ENCODE data around the gene MARCHF3.
"Not testable (repeated sequence)": the region's sequence is repeated elsewhere in the genome, so short reads cannot be mapped to it uniquely, and the experiment has no call there.

MARCHF3 gene

DNA sequence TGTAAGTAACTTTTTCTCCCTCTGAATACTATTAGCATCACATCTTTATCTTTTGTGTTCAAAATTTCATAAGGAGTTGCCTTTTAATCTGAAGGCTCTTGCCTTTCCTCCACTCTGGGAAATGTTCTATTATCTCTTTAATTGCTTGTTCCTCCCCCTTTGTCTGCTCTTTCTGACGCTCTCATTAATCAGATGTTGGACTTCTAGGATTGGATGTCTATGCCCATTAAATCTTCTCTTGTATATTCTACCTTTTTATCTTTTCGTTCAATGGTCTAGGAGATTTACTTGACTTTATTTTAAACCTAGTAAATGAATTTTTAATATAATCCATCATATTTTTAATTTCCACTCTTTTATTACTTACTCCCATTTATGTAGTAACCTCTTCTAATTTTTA is 76.7 kb downstream of the MARCHF3 start:
- Histone ChIP-seq H3K9me3 (ENCODE audit: low read depth, low read length) (no peaks in the 10 kb centered on the region), H3K9ac (ENCODE audit: insufficient read length) (no peak overlapping the region), H3K36me3 (ENCODE audit: insufficient read depth, low read length) (no peaks in the 10 kb centered on the region), H3K4me3 (no peak overlapping the region), H3K27ac (no peak overlapping the region)
- DNase-seq (ENCODE audit: low read depth, low spot score), result no peak
- no peak for TF ChIP-seq FOXP2 (optimal IDR thresholded peaks at IDR 0.05; ENCODE audit: control extremely low read depth, extremely low read length, insufficient read depth)
- TF ChIP-seq EZH2 (IDR thresholded peaks at IDR 0.05), result no peak

DNA sequence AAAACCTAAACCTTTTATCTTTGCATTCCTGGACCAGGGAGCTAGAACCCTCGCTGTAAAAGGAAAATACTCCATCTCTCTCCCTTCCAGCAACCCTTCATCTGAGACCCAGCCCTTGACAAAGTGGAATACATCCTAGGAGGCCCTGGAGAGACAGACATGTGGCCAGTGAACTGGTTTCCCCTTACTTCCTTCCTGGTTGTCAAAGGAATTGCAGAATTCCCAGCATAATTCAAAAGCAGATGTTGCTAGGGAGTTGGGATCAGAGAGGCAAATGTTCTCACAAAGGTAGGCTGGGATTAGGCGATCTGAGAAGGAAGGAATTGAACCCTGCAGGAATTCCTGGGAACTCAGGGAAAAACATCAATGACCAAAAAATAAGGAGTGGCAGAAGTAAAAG is 80.9 kb downstream of the MARCHF3 start:
- TF ChIP-seq EZH2 (IDR thresholded peaks at IDR 0.05), result no peak
- TF ChIP-seq FOXP2 (optimal IDR thresholded peaks at IDR 0.05; ENCODE audit: control extremely low read depth, extremely low read length, insufficient read depth), result no peak
- no peak for TF ChIP-seq POLR2AphosphoS5 (IDR thresholded peaks at IDR 0.05; ENCODE audit: borderline replicate concordance, low read depth, low read length)
- H3K36me3 ChIP-seq (ENCODE audit: insufficient read depth, low read length), result no peaks in the 10 kb centered on the region
- no peak overlapping the region for H3K9ac ChIP-seq (ENCODE audit: insufficient read length)
- H3K27ac ChIP-seq, result no peak overlapping the region
- H3K4me3 ChIP-seq, result no peak overlapping the region
- no peak for DNase-seq (ENCODE audit: low read depth, low spot score)
- H3K9me3 ChIP-seq (ENCODE audit: low read depth, low read length), result no peaks in the 10 kb centered on the region

DNA sequence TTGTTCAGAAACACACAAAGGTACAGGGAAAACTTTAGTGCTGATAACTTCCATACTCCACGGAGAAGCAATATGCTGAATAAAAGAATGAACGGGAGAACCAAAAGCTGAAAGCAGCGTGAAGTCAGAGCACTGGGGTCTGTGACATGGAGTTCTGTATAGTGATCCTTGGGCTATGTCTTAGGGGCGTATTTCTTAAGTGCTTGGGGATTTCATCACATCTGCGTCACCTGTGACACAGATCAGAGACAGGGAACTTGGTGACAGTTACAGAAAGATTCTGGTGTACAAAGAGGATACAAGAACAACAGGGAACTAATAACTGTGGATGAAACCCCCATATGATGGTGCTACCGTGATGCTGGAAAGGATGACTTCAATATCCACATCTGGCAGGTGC is 81.9 kb downstream of the MARCHF3 start:
- H3K4me3 ChIP-seq, result no peak overlapping the region
- no peak for DNase-seq (ENCODE audit: low read depth, low spot score)
- H3K27ac ChIP-seq, result no peak overlapping the region
- H3K9ac ChIP-seq (ENCODE audit: insufficient read length), result no peak overlapping the region
- TF ChIP-seq EZH2 (IDR thresholded peaks at IDR 0.05), result no peak
- TF ChIP-seq FOXP2 (optimal IDR thresholded peaks at IDR 0.05; ENCODE audit: control extremely low read depth, extremely low read length, insufficient read depth), result no peak
- no peak for TF ChIP-seq POLR2AphosphoS5 (IDR thresholded peaks at IDR 0.05; ENCODE audit: borderline replicate concordance, low read depth, low read length)
- H3K36me3 ChIP-seq (ENCODE audit: insufficient read depth, low read length), result no peaks in the 10 kb centered on the region
- H3K9me3 ChIP-seq (ENCODE audit: low read depth, low read length), result no peaks in the 10 kb centered on the region

DNA sequence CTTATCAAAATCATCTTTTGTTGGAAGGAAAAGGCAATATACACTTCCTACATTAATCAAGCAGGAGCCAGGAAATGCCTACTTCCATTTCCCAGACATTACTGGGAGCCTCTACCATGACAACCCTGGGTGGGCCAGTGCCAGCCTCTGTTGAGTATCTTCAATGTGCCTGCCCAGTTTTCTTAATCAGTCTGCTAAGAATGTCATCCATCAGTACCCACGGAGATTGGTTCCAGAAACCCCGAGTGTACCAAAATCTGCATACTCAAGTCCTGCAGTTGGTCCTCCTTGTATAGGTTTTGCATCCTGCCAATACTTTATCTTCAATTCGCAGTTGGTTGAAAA is 82.4 kb downstream of the MARCHF3 start:
- Histone ChIP-seq H3K4me3 (no peak overlapping the region), H3K9ac (ENCODE audit: insufficient read length) (no peak overlapping the region), H3K27ac (no peak overlapping the region), H3K36me3 (ENCODE audit: insufficient read depth, low read length) (no peaks in the 10 kb centered on the region), H3K9me3 (ENCODE audit: low read depth, low read length) (no peaks in the 10 kb centered on the region)
- DNase-seq (ENCODE audit: low read depth, low spot score), result no peak
- TF ChIP-seq EZH2 (IDR thresholded peaks at IDR 0.05), result no peak
- TF ChIP-seq FOXP2 (optimal IDR thresholded peaks at IDR 0.05; ENCODE audit: control extremely low read depth, extremely low read length, insufficient read depth), result no peak
- TF ChIP-seq POLR2AphosphoS5 (IDR thresholded peaks at IDR 0.05; ENCODE audit: borderline replicate concordance, low read depth, low read length), result no peak

DNA sequence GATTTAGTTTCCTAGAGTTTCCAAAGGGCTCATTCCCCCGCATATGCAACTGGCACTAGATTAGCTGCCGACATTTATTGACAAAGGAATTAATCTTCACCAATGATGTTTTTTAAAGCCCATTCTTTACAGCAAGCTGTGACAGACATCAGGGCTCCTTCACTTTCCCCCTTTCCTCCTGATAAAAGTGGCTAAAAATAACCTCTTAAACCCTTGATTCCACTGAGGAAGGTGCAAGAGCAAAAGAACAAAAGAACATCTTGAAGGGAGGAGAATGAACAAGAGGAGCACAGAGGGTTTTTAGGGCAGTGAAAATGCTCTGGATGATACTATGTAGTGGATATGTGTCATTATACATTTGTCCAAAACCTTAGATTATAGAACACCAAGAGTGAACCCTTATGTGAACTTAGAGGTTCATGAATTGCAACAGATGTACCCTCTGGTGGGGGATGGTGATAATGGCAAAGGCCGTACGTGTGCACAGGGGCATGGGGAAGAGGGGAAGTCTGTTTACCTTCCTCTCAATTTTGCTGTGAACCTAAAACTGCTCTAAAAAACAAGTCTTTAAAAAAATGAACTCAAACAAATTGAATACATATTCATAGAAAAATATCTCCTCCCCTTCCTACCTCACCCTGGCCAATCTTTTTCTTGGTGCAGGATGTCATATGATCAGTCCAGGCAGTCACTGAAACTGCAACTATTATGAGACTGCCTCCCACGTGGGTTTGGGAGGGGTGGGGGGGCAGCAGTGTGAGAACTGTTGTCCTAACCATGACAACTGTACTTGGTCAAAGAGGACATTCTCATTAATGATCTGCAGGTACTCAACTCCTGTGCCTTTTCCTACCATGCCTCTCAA is 83.0 kb downstream of the MARCHF3 start:
- Histone ChIP-seq H3K9me3 (ENCODE audit: low read depth, low read length) (no peaks in the 10 kb centered on the region), H3K9ac (ENCODE audit: insufficient read length) (no peak overlapping the region), H3K4me3 (no peak overlapping the region), H3K36me3 (ENCODE audit: insufficient read depth, low read length) (no peaks in the 10 kb centered on the region), H3K27ac (no peak overlapping the region)
- TF ChIP-seq FOXP2 (optimal IDR thresholded peaks at IDR 0.05; ENCODE audit: control extremely low read depth, extremely low read length, insufficient read depth) (no peak), POLR2AphosphoS5 (IDR thresholded peaks at IDR 0.05; ENCODE audit: borderline replicate concordance, low read depth, low read length) (no peak), EZH2 (IDR thresholded peaks at IDR 0.05) (no peak)
- no peak for DNase-seq (ENCODE audit: low read depth, low spot score)

DNA sequence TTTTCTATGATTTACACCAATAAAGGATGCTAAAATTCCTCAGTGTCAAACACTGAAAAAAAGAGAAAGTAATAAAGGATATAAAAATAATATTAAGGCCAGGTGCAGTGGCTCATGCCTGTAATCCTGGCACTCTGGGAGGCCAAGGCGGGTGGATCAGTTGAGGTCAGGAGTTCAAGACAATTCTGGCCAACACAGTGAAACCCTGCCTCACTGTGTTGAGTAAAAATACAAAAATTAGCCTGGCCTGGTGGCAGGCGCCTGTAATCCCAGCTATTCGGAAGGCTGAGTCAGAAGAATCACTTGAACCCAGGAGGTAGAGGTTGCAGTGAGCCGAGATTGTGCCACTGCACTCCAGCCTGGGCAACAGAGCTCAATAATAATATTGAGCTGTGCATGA is 87.5 kb downstream of the MARCHF3 start:
- H3K36me3 ChIP-seq (ENCODE audit: insufficient read depth, low read length); H3K27ac ChIP-seq; H3K4me3 ChIP-seq; H3K9ac ChIP-seq (ENCODE audit: insufficient read length); H3K9me3 ChIP-seq (ENCODE audit: low read depth, low read length); DNase-seq (ENCODE audit: low read depth, low spot score): not testable (repeated sequence)

DNA sequence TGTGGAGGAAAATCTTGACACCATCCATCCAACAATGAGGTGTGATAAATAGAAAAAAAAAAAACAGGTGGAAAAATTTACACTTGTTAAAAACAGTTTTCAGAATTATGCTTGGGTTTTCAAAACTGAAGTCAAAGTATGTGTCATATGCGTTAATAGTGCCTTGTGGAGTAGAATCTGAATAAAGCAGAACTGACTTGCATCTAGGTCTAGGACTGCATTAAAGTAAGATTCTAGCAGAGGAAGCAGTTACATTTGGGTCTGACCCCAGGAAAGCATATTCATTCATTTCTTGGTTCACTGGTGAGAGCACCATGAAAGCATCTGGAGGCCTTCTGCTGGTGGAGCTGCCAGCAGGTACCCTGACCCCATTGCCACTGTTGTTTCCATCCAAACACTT is 89.0 kb downstream of the MARCHF3 start:
- Histone ChIP-seq H3K36me3 (ENCODE audit: insufficient read depth, low read length) (no peaks in the 10 kb centered on the region), H3K9ac (ENCODE audit: insufficient read length) (no peak overlapping the region), H3K27ac (no peak overlapping the region), H3K4me3 (no peak overlapping the region), H3K9me3 (ENCODE audit: low read depth, low read length) (no peaks in the 10 kb centered on the region)
- DNase-seq (ENCODE audit: low read depth, low spot score), result no peak
- TF ChIP-seq POLR2AphosphoS5 (IDR thresholded peaks at IDR 0.05; ENCODE audit: borderline replicate concordance, low read depth, low read length), result no peak
- TF ChIP-seq FOXP2 (optimal IDR thresholded peaks at IDR 0.05; ENCODE audit: control extremely low read depth, extremely low read length, insufficient read depth), result no peak
- no peak for TF ChIP-seq EZH2 (IDR thresholded peaks at IDR 0.05)

DNA sequence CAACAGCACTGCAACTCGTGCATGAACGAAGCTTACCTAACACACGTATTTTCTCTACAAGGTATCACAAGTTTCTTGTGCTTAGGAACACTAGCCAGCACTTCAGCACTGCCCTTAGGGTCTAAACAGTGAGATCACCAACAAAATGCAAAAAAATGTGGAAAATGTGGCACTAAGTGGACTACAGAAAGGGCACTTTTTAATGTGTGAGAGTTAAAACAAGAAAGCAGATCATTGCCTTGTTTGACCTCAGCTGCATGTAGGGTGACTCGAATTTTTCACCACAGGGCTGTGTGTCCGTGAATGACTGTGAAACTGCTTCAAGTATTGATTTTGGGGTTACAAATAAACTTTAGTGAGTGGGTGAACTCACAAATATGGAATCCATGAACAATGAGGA is 90.5 kb downstream of the MARCHF3 start:
- H3K27ac ChIP-seq, result no peak overlapping the region
- H3K9ac ChIP-seq (ENCODE audit: insufficient read length), result no peak overlapping the region
- no peak for DNase-seq (ENCODE audit: low read depth, low spot score)
- H3K9me3 ChIP-seq (ENCODE audit: low read depth, low read length), result no peaks in the 10 kb centered on the region
- no peak overlapping the region for H3K4me3 ChIP-seq
- TF ChIP-seq POLR2AphosphoS5 (IDR thresholded peaks at IDR 0.05; ENCODE audit: borderline replicate concordance, low read depth, low read length) (no peak), FOXP2 (optimal IDR thresholded peaks at IDR 0.05; ENCODE audit: control extremely low read depth, extremely low read length, insufficient read depth) (no peak), EZH2 (IDR thresholded peaks at IDR 0.05) (no peak)
- H3K36me3 ChIP-seq (ENCODE audit: insufficient read depth, low read length), result no peaks in the 10 kb centered on the region

DNA sequence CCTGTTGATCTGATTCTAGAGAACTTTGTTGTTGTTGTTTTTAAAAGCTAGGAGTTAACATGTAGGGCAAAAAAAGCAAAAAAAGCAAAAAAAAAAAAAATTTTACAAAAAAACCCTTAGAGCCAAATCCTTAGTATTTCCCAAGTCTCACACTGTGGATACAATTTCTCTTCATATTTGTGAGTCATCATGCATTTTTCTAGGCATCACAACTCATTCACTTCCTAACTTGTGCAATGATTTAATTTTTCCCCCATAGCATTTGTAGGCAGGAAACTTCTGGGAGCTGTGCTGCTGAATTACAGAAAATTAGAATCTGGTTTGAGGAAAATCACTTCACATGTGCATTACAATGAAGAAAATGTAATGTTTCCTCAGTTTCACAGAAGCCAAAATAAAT is 91.9 kb downstream of the MARCHF3 start:
- no peak overlapping the region for H3K27ac ChIP-seq
- H3K9ac ChIP-seq (ENCODE audit: insufficient read length), result no peak overlapping the region
- DNase-seq (ENCODE audit: low read depth, low spot score), result no peak
- no peaks in the 10 kb centered on the region for H3K36me3 ChIP-seq (ENCODE audit: insufficient read depth, low read length)
- no peak overlapping the region for H3K4me3 ChIP-seq
- H3K9me3 ChIP-seq (ENCODE audit: low read depth, low read length), result no peaks in the 10 kb centered on the region
- TF ChIP-seq EZH2 (IDR thresholded peaks at IDR 0.05) (no peak), FOXP2 (optimal IDR thresholded peaks at IDR 0.05; ENCODE audit: control extremely low read depth, extremely low read length, insufficient read depth) (no peak), POLR2AphosphoS5 (IDR thresholded peaks at IDR 0.05; ENCODE audit: borderline replicate concordance, low read depth, low read length) (no peak)

Measured in SK-N-MC (cell line).